ENCODE results near the gene ICAM2. TPM values are rescaled to one million over a fixed set of nuclear protein-coding genes. Genes with fewer than 3 reads are reported as not detected.

Gene ICAM2
- total and polyA plus RNA-seq, 4 donors, result 58.7 to 77.7 (median 62.2) TPM

- H3K4me1 ChIP-seq (ENCODE audit: control insufficient read depth in 5 of 5, insufficient read depth in 5 of 5, low read length in 5 of 5), result peaks cover 0 to 7% (median 7%) of the 10 kb centered on the region in 5 donors
- H3K4me3 ChIP-seq, result no peak overlapping the region
- TF ChIP-seq CTCF (IDR thresholded peaks at IDR 0.05; ENCODE audit: control extremely low read depth, extremely low read depth), result no peak
- DNase-seq (no peak), ATAC-seq (ENCODE audit: insufficient read depth, low FRiP score) (no peak)
- no peak overlapping the region for H3K9ac ChIP-seq (ENCODE audit: insufficient read depth in 1 of 2, low read length in 2 of 2)
- WGBS, 2 donors, result 22 to 42% methylated on average over 3 of the region's 3 CpGs
- H3K27me3 ChIP-seq (ENCODE audit: control insufficient read depth in 3 of 3, insufficient read depth in 3 of 3, low read length in 2 of 3), result no peaks in the 10 kb centered on the region
- no peak overlapping the region for H3K27ac ChIP-seq (ENCODE audit: low read depth in 1 of 2, low read length in 1 of 2)
- no peaks in the 10 kb centered on the region for H3K9me3 ChIP-seq (ENCODE audit: control insufficient read depth in 4 of 4, insufficient read depth in 3 of 4, low read length in 3 of 4)
- H3K36me3 ChIP-seq (ENCODE audit: control insufficient read depth in 4 of 4, insufficient read depth in 4 of 4, low read length in 4 of 4), result no peaks in the 10 kb centered on the region
Measured at GRCh38 chr17:64016974-64017373, 3.5 kb downstream of the ICAM2 start.

DNA sequence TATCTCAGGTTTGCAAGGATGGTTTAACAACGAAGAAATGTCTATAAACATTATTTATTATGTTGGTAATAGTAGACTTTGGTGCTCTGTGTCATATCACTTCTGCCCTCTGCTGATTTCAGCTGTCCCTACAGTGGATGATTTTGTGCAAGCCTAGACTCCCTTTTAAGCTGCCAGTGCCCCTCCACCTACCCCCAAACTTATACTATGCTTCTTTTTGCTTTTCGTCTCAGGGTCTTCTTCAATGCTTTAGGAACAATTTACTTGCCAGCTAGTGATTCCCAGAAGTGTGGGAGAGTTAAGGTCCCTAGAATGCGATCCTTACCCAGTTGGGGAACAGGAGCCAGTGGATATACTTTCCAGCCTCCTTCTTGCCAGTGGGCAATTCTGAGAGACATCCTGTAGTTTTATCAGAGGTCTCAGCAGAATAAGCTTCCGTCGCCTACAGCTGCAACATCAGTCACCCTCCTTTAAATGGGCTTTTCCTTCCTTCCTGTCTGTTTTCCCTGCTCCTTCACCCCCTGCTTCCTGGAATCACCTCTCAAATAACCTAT lies 4.1 kb downstream of the ICAM2 start:
- H3K9ac ChIP-seq (ENCODE audit: insufficient read depth in 1 of 2, low read length in 2 of 2), result no peak overlapping the region
- TF ChIP-seq CTCF (IDR thresholded peaks at IDR 0.05; ENCODE audit: control extremely low read depth, extremely low read depth), result no peak
- H3K4me1 ChIP-seq (ENCODE audit: control insufficient read depth in 5 of 5, insufficient read depth in 5 of 5, low read length in 5 of 5), result peaks cover 0 to 7% (median 7%) of the 10 kb centered on the region in 5 donors
- H3K36me3 ChIP-seq (ENCODE audit: control insufficient read depth in 4 of 4, insufficient read depth in 4 of 4, low read length in 4 of 4), result no peaks in the 10 kb centered on the region
- 28 to 48% methylated on average over 5 of the region's 5 CpGs for WGBS, 2 donors
- ATAC-seq (ENCODE audit: insufficient read depth, low FRiP score) (no peak), DNase-seq (no peak)
- H3K27ac ChIP-seq (ENCODE audit: low read depth in 1 of 2, low read length in 1 of 2), result peak overlapping the region; percentile 35 to 50
- H3K27me3 ChIP-seq (ENCODE audit: control insufficient read depth in 3 of 3, insufficient read depth in 3 of 3, low read length in 2 of 3), result no peaks in the 10 kb centered on the region
- H3K9me3 ChIP-seq (ENCODE audit: control insufficient read depth in 4 of 4, insufficient read depth in 3 of 4, low read length in 3 of 4), result no peaks in the 10 kb centered on the region
- H3K4me3 ChIP-seq, result no peak overlapping the region

DNA sequence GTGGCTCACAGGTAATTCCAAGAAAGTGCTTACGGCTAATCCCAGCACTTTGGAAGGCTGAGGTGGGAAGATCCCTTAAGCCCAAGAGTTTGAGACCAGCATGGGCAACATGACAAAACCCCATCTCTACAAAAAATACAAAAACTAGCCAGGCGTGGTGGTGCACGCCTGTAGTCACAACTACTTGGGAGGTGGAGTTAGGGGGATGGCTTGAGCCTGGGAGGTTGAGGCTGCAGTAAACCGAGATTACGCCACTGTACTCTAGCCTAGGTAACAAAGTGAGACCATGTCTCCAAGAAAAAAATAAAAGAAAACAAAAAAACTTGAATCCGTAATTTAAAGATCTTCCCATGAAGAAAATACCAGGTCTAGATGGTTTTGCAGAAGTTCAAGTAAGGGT lies 5.0 kb downstream of the ICAM2 start:
- DNase-seq, result no peak
- no peak overlapping the region for H3K9ac ChIP-seq (ENCODE audit: insufficient read depth in 1 of 2, low read length in 2 of 2)
- 87 to 91% methylated on average over 6 of the region's 6 CpGs for WGBS, 2 donors
- H3K4me3 ChIP-seq, result no peak overlapping the region
- peak overlapping the region in 1 of 2 donors; percentile 22 for H3K27ac ChIP-seq (ENCODE audit: low read depth in 1 of 2, low read length in 1 of 2)
- H3K27me3 ChIP-seq (ENCODE audit: control insufficient read depth in 3 of 3, insufficient read depth in 3 of 3, low read length in 2 of 3), result no peaks in the 10 kb centered on the region
- no peaks in the 10 kb centered on the region for H3K36me3 ChIP-seq (ENCODE audit: control insufficient read depth in 4 of 4, insufficient read depth in 4 of 4, low read length in 4 of 4)
- TF ChIP-seq CTCF (IDR thresholded peaks at IDR 0.05; ENCODE audit: control extremely low read depth, extremely low read depth), result no peak
- no peaks in the 10 kb centered on the region for H3K9me3 ChIP-seq (ENCODE audit: control insufficient read depth in 4 of 4, insufficient read depth in 3 of 4, low read length in 3 of 4)
- peaks cover 0 to 7% (median 5%) of the 10 kb centered on the region in 5 donors for H3K4me1 ChIP-seq (ENCODE audit: control insufficient read depth in 5 of 5, insufficient read depth in 5 of 5, low read length in 5 of 5)
- no peak for ATAC-seq (ENCODE audit: insufficient read depth, low FRiP score)

Measured in lung (tissue), 12 donors.